ENCODE measurements around the gene CYSLTR2. TPM values are rescaled to one million over a fixed set of nuclear protein-coding genes. Genes with fewer than 3 reads are reported as not detected.

CYSLTR2 gene
- total RNA-seq, 4 donors from 2014 or later: 0.80 to 1.2 (median 0.83) TPM; not detected in 1

DNA sequence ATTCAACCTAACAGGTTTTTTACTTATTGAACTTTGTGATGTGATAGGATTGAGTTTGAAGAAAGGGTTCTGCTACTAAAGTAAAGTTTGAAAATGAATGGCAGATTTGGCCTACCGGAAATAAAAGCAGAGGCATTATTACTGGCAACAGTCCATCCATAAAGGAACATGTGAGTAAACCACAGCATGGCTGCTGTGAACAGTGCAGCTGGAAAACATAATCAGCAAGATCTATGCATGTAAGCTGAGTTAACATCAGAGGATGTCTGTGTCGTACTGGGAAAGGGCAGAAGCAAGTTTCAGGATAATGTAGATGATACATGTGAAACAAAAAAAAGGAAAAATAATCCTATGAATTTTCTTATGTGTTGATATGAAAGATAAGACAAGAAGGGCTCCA, 87.6 kb downstream of the CYSLTR2 start:
- Histone ChIP-seq H3K27me3 (no peaks in the 10 kb centered on the region), H3K9me3 (no peaks in the 10 kb centered on the region), H3K27ac (no peak overlapping the region), H3K4me3 (no peak overlapping the region), H3K36me3 (no peaks in the 10 kb centered on the region), H3K4me1 (no peaks in the 10 kb centered on the region)
- DNase-seq: no peak
- TF ChIP-seq POLR2A (IDR thresholded peaks at IDR 0.05): no peak
- no peak for TF ChIP-seq CTCF (IDR thresholded peaks at IDR 0.05)

DNA sequence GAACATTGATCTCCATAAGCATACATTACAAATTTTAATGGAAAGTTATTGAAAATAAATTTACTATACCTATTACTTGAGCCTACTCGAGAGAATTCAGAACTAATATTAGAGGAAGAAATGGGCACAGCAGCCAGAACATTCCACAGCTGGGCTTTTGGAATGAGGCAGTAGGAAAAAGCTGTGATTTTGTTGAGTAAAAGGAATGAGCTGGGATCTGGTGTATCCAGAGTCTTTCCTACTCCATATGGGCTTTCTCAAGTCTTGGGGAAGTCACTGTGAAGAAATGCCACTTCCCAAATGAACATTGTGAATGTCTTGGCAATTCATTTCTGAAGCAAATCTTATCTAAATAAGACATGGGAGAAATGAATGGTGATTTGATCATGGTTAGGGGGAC, 93.1 kb downstream of the CYSLTR2 start:
- Histone ChIP-seq H3K9me3 (no peaks in the 10 kb centered on the region), H3K4me3 (no peak overlapping the region), H3K27ac (no peak overlapping the region), H3K27me3 (no peaks in the 10 kb centered on the region), H3K4me1 (peaks cover 0 to 6% (median 0%) of the 10 kb centered on the region in 4 donors), H3K36me3 (no peaks in the 10 kb centered on the region)
- DNase-seq: no peak
- TF ChIP-seq POLR2A (IDR thresholded peaks at IDR 0.05) (no peak), CTCF (IDR thresholded peaks at IDR 0.05) (no peak)

DNA sequence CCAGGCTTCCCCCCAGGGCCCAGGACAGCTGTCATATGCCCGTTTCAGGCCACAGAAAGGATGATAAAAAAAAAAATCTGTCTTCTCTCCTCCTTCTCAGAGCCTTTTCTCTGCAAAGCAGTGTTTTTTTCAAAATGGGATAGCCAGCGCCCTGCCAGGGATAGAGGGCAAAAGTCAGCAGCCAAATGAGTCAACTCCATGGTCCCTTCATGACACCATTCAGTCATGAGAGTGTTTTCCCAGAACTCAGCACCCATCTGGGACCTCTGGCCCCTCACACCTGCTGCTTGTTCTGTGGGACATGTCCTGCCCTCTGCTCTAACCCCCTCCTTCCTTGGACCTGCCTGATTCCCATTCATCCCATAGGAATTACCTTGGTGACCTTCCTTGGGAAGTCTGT, 95.0 kb downstream of the CYSLTR2 start:
- no peak for DNase-seq
- H3K4me3 ChIP-seq: no peak overlapping the region
- no peak overlapping the region for H3K27ac ChIP-seq
- no peaks in the 10 kb centered on the region for H3K36me3 ChIP-seq
- peaks cover 0 to 6% (median 0%) of the 10 kb centered on the region in 4 donors for H3K4me1 ChIP-seq
- H3K27me3 ChIP-seq: no peaks in the 10 kb centered on the region
- TF ChIP-seq CTCF (IDR thresholded peaks at IDR 0.05) (no peak), POLR2A (IDR thresholded peaks at IDR 0.05) (no peak)
- H3K9me3 ChIP-seq: no peaks in the 10 kb centered on the region

- peaks cover 0 to 6% (median 0%) of the 10 kb centered on the region in 4 donors for H3K4me1 ChIP-seq
- H3K9me3 ChIP-seq: no peaks in the 10 kb centered on the region
- no peak for DNase-seq
- no peaks in the 10 kb centered on the region for H3K36me3 ChIP-seq
- TF ChIP-seq CTCF (IDR thresholded peaks at IDR 0.05) (no peak), POLR2A (IDR thresholded peaks at IDR 0.05) (no peak)
- no peak overlapping the region for H3K27ac ChIP-seq
- H3K27me3 ChIP-seq: no peaks in the 10 kb centered on the region
- H3K4me3 ChIP-seq: no peak overlapping the region
Observed at GRCh38 chr13:48749144-48749543, 95.4 kb downstream of the CYSLTR2 start.

GRCh38 chr13:48749699-48750473, 96.2 kb downstream of the CYSLTR2 start:
- Histone ChIP-seq H3K36me3 (no peaks in the 10 kb centered on the region), H3K4me3 (no peak overlapping the region), H3K27me3 (no peaks in the 10 kb centered on the region), H3K4me1 (peaks cover 0 to 6% (median 0%) of the 10 kb centered on the region in 4 donors), H3K27ac (peak overlapping the region in 3 of 4 donors; percentile 5 to 56 (median 34)), H3K9me3 (no peaks in the 10 kb centered on the region)
- DNase-seq: peak; percentile 53 to 88 (median 70)
- TF ChIP-seq CTCF (IDR thresholded peaks at IDR 0.05) (peak in 5 of 6 experiments; percentile 2 to 58 (median 55)), POLR2A (IDR thresholded peaks at IDR 0.05) (no peak)
